HG03064 (cell line): ENCODE results near the gene FAM241A.
"Not testable (repeated sequence)": the region's sequence is repeated elsewhere in the genome, so short reads cannot be mapped to it uniquely, and the experiment has no call there.

ENCODE experiments used
- ATAC-seq: cut with Tn5 transposase; IDR thresholded peaks from one replicate; pipeline ENCODE4 v1.9.1; 2021; ENCODE audit warnings: low read depth; ENCODE audit not compliant: unreplicated experiment

FAM241A gene

GRCh38 chr4:112136551-112136950, 8.7 kb upstream of the FAM241A start:
- no peak for ATAC-seq

GRCh38 chr4:112138538-112138937, 6.7 kb upstream of the FAM241A start:
- no peak for ATAC-seq

DNA sequence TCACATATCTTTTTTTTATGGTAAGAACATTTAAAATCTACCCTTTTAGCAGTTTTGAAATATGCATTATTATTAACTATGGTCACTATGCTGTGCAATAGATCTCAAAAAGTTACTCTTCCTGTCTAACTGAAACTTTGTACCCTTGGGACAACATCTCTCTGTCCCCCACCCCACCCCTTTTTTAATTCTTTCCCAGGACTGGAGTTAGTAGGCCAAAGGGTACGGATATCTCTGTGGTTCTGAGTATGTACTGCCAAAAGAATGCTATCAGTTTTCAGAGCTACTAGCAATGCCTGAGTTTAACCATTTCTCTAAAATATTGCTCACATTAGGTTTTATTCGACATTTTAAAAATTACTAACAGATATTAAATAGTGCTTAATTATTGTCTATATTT, 4.7 kb upstream of the FAM241A start:
- no peak for ATAC-seq

DNA sequence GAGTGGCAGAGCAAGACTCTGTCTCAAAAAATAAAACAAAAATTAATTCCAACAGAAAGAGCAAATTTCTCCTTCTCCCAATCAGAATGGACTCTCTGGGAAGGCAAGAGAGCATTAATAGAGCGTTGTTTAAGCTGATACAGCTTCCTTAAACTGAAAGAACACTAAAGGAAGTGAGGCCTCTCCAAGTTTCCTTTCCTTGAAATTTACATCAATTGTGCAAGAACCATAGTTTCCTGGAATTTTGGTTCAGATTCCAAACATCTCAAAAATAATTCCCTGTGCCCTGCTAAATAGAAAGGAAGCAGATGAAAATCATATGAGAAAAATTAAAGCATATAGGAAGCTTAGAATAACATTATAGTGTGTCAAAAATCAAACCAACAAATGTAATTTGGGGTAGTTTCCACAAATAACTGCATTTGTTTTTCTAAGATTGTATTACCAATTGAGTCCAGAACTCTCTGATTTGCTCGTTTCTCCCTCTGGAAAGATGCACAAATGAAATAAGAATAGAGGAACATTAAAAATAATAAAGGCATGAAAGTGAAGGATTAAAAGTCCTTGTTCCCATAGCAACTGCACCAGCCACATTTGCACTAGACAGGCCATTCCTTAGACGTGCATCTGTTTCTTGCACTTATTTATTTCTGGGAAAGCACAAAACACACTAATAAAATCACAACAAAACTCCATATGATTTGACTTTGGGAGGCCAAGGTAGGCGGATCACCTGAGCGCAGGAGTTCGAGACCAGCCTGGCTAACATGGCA, 3.7 kb upstream of the FAM241A start:
- no peak for ATAC-seq

DNA sequence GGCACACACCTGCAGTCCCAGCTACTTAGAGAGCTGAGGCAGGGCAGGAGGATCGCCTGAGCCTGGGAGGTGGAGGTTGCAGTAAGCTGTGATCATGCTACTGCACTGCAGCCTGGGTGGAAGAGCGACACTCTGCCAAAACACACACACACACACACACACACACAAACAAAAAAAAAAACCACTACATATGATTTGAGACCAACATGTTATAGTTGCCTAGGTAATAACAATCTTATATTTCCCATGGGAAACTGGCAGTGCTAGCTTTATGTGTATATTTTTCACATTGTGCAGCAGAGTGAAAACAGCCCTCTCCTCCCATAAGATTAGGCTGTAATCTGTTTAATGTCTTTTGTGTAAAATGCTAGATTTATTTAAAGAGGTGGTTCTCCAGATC, 3.1 kb upstream of the FAM241A start:
- ATAC-seq: no peak

GRCh38 chr4:112143781-112144180, 1.5 kb upstream of the FAM241A start:
- ATAC-seq: no peak

DNA sequence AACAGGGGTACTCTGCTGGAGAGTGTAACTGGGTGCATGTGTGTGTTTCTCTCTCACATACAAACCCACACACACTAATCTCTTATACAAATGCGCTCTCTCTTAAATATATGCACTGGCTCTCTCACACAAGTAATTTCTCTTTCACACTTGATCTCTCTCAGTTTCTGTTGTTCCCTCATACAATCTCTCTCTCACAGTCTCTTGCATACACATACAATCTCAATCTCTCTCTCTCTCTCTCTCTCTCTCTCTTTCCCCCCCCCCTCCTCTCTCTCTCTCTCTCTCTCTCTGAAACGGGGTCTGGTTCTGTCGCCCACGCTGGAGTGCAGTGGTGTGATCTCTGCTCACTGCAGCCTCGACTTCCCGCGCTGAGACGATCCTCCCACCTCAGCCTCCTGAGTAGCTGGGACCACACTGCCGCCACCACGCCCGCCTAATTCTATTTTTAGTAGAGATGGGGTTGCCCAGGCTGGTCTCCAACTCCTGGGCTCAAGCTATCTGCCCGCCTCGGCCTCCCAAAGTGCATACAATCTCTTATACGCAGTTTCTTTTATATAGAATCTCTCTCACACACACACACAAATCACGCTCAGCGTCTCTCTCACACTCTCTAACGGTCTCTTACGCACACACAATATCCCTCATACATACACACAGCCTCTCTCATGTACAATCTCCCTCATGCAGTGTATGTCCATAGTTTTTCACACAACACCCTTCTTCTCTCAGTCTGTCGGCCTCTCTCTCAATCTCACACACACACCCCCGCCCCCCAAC, 518 bp upstream of the FAM241A start:
- no peak for ATAC-seq

DNA sequence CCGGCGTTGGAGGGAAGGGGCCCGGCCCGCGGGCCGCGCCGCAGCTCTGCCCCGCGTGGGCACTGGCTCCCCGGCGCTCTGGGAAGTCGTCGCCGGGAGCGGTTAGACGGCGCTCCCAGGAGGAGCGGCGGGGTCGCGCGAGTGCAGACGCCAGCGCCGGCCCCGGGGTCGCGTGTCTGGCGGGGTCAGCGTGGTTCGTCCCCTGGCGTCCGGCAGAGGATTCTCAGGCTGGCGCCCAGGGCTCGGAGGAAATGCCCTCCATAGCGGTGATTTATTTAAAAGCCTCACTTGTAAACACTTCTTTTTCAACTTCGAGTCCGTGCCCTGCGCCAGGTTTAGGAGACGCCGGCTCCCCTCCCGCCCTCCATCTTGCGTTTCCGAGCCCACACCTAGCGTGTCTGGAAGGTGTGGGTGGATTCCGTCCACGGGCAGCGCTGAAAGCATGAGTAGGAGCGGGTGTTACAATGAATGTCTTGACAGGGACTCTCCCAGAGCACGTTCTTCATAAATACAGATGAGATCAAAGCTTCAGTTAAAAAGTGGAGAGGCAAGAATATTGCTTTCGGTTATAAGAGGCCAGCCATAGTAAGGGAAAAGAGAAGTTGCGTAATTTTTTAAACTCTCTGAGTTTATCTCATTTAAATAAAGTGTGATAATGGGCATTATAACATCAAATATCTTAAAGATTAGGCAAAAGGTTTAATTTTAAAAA, 692 bp downstream of the FAM241A start:
- peak; percentile 52 for ATAC-seq

- ATAC-seq: no peak
Observed at GRCh38 chr4:112146502-112146813, 1.2 kb downstream of the FAM241A start.

GRCh38 chr4:112147697-112148096, 2.4 kb downstream of the FAM241A start:
- no peak for ATAC-seq

DNA sequence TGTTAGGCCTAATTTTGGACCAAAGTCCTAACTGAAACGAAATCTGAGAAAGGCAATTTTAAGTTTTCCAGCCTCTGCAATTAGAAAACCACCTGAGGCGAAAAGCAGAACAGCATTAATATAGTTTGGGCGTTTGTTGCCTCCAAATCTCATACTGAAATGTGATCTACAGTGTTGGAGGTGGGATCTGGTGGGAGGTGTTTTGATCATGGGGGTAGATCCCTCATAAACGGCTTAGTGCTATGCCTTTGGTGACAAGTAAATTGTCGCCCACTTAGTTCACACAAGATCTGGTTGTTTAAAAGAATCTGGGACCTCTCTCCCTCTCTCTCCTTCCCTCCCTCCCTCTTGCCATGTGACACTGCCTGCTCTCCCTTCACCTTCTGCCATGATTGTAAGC, 5.7 kb downstream of the FAM241A start:
- no peak for ATAC-seq

DNA sequence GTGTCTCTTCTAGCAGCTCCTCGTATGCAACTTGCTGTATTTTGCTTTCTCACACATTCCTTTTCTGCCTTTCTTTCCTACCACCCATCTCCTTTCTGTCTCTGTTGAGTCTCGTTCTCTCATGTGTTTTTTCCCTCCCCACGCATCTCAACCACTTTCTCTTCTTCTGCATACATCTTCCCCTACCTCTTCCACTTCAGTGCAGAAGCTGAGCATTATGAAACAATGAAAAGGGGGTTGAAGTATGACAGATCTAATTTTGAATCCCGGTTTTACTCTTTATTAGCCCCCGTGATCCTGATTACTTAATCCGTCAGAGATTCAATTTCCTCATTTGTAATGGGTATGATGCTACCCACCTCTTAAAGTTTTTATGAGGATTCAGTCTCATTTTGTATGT, 7.3 kb downstream of the FAM241A start:
- no peak for ATAC-seq

GRCh38 chr4:112153211-112153791, 8.0 kb downstream of the FAM241A start:
- no peak for ATAC-seq

GRCh38 chr4:112156112-112156511, 10.9 kb downstream of the FAM241A start:
- ATAC-seq: no peak

DNA sequence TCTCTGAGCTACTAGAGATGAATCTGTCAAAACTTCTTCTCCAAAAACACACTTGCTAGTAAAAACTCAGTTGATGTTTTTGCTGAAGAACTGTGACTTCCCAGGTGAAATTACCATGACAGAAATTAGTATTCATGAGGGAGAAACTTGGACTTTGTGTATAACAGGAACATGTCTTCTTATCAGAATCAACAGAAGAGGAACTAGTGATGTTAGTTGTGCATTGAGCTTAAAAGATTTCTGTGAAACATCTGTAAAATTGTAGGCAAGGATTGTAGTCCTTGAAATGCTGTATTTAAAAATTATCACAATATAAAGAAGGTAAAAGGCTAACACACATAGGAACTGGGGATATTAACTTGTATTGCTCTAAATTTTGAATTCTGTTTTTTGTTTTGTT, 11.3 kb downstream of the FAM241A start:
- ATAC-seq: no peak

DNA sequence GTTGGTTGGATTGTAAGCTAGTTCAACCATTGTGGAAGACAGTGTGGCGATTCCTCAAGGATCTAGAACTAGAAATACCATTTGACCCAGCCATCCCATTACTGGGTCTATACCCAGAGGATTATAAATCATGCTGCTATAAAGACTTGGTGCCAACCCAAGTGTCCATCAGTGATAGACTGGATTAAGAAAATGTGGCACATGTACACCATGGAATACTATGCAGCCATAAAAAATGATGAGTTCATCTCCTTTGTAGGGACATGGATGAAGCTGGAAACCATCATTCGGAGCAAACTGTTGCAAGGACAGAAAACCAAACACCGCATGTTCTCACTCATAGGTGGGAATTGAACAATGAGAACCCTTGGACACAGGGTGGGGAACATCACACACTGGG, 18.5 kb downstream of the FAM241A start:
- ATAC-seq: not testable (repeated sequence)

DNA sequence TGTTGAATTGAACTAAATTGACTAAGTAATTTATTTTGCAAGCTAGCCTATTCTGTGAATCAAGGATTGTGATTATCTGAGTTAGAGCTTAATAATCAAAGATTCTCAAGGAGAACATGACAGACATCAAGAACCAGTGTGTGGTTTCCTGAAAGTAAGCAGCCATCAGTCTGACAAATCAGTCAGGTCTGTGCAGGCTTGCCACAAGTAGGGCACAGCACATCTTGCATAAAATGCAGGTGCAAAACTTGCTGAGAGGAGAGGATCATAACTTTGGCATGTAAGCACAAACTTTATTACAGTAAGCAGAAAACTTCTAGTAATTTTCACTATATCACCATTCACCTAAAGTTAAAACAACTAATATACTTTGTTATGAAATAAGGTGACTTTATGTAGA, 22.5 kb downstream of the FAM241A start:
- ATAC-seq: no peak

DNA sequence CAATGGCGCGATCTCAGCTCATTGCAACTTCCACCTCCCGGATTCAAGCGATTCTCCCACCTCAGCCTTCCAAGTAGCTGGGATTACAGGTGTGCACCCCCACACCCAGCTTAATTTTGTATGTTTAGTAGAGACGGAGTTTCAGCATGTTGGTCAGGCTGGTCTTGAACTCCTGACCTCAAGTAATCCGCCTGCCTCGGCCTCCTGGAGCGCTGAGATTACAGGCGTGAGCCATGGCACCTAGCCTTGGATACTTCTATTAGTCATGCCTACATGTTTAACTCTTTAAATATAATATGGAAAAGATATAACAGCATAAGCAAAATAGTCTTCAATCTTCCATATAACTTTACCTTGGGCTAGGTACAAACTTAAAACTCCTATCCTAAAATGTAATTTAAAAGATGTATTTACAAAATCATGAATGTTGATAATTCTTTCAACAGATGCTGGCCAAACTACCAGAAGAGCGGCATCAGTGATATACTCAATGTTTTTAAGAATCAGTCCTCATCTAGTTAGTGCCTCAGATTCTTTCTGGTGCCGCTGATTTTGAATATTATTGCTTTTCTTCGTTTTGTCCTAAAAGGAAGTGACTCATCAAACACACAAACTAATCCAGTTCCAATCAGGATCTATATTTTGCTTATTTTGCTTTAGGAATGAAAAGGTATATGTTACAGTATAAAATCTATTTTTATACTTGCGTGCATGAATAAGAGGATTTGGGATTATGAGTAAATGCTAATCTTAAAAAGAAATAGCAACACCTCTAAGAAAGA, 23.7 kb downstream of the FAM241A start:
- ATAC-seq: no peak

DNA sequence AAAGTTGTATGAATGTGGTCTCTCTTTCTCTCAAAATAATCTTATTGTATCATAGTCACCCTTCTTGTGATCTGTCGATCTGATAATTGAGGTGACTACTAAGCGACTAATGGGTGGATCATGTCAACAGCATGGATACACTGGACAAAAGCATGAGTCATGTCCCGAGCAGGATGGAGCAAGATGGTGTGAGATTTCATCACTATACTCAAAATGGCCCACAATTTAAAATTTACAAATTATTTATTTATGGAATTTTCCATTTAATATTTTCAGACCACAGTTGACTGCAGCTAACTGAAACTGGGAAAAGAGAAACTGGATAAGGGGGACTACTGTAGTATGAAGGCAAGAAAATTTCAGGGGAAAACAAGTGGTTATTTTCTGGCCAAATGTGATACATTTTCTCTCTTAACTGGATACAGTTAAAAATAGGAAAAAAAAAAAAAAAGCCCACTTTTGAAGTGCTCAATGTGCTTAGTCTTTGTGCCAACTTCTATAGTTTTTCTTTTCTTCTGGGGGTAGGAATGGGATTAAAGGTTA, 25.3 kb downstream of the FAM241A start:
- no peak for ATAC-seq

GRCh38 chr4:112171051-112171763, 26.0 kb downstream of the FAM241A start:
- ATAC-seq: not testable (repeated sequence)
